HG03196 (cell line): ENCODE data around the gene PLA2G2D.

Experiments
- ATAC-seq: cut with Tn5 transposase; IDR thresholded peaks from one replicate; pipeline ENCODE4 v1.9.1; 2021; ENCODE audit not compliant: unreplicated experiment

The PLA2G2D gene

GRCh38 chr1:20090641-20091040 lies 28.7 kb downstream of the PLA2G2D start:
- no peak for ATAC-seq

GRCh38 chr1:20090119-20090518 lies 29.2 kb downstream of the PLA2G2D start:
- no peak for ATAC-seq

- no peak for ATAC-seq
Measured at GRCh38 chr1:20089328-20090077, 29.8 kb downstream of the PLA2G2D start.

DNA sequence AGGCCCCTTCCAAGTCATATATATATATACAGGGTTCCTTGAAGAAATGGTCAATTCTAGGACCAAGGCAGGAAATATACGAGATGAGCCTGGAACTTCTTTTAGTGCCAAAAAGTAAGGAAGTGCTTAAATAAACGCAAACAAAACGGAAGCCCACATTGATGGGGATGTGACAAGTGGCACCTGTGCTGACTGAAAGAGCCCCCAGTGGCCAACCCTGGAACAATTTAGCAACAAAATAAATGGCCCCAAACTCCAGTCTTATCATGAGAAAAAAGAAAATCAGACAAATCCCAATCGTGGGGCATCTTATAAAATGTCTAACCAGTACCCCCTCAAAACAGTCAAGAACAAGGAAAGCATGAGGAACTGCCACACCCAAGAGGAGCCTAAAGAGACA lies 31.7 kb downstream of the PLA2G2D start:
- ATAC-seq = no peak

- no peak for ATAC-seq
Measured at GRCh38 chr1:20086800-20087199, 32.5 kb downstream of the PLA2G2D start.

- no peak for ATAC-seq
Measured at GRCh38 chr1:20083178-20083944, 36.0 kb downstream of the PLA2G2D start.

DNA sequence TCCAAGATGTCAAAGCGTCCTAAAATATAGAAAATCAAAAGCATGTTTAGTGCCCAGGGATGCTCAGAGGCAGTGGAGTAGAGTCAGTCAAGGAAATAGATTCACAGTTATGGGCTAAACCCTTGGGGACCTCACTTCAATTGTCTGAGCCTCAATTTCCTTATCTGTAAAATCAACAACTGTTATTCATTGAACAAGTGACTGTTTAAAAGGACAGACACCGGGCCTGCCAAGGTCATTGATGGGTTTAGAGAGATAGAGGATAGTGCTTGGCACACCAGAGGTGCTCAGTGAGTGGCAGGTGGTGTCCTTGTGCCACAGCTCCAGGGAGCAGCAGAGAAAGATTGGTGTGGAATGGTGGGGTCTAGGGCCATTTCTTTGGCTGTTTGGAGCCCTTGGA lies 36.6 kb downstream of the PLA2G2D start:
- ATAC-seq = no peak

DNA sequence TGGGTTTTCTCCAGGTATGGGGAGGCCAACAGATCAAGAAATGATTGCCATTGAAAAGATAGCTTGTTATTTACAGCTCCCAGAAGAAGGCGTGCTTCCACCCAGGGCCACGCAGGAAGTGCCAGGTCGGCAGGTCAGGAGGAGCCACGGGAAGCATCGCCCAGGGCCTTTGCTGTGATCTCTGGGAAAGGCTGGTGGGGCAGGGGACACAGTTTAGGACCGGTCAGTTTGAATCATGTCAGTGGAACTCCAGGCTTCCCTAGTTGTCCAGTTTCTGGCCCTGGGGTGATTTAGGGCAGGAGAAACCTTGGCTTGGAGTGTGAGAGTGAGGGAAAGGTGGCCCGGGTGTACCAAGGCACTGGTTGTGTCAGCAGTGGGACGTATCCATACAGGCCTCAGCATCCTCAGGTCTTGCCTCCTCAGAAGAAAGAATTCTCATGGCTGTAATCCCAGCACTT lies 38.0 kb downstream of the PLA2G2D start:
- ATAC-seq = no peak

DNA sequence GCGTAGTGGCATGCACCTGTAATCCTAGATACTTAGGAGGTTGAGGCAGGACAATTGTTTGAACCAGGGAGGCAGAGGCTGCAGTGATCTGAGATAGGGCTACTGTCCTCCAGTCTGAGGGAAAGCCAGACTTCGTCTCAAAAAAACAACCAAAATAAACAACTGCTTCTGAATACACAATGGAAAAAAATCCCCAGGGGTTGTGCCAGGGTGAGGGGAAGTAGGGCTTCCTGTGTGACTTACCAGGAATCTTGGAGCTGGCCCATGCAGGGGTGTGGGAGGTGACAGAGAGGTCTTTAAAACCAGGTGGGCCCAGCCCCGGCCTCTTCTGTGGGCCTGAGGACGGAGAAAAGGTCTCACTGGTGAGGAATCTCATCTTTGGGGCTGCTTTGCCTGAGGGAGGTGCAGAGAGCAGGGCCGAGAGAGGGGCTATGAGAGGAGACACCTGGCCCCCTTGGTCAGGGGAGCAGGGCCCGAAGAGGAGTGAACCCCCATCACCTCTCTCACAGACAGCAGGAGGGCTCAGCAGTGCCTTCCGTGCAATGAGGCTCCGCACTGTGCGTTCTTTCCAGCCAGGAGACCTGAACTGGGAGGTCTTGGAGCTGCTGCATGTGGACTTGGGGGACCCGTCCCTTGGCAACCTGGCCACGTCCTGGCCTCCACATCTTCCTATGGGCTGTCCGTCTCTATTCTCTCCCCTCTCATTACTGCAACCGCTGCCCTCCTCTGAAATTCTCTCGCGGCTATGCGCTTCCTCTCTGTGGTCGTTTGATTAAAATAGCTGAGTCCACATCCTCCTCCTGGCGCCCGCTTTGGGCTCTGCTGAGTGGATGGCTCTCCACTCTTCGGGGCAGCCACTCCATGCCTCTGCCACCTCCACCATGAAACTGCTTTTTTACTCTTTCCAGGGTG lies 38.6 kb downstream of the PLA2G2D start:
- ATAC-seq = no peak

GRCh38 chr1:20079661-20080305 lies 39.6 kb downstream of the PLA2G2D start:
- no peak for ATAC-seq

DNA sequence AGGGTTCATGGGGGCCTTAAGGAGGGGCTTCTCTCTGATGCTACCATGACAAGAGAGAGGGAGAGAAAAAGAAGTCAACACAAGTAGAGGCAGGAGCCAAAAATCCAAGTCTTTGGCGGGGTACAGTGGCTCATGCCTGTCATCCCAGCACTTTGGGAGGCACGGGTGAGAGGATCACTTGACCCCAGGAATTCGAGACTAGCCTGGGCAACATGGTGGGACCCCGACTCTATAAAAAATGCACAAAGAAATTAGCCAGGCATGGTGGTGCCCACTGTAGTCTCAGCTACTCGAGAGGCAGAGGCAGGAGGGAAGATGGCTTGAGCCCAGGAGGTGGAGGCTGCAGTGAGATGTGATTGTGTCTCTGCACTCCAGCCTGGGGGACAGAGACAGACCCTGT lies 40.6 kb downstream of the PLA2G2D start:
- no peak for ATAC-seq

DNA sequence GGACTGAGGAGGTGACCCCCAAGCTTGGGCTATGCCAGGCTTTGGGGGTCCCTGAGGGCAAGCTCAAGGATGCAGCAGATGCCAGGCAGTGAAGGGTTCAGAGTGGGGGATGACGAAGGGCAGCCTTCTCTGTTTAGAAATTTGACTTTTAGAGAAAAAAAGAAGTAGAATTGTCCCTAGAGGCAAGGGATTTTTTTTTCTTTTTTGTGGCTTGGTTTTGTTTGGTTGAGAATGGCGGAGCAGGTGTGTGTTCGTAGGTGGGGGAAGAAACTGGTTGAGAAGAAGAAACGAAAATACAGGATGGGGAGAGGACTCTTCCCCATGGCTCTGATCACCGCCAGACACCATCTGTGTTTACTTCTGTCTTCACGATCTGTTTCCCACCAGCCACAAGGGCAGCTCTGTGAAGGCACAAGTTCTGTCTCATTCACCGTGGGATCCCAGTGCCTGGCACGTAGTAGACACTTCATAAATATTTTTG lies 41.1 kb downstream of the PLA2G2D start:
- no peak for ATAC-seq

- ATAC-seq = no peak
Measured at GRCh38 chr1:20076710-20077461, 42.5 kb downstream of the PLA2G2D start.

- ATAC-seq = no peak
Measured at GRCh38 chr1:20076223-20076622, 43.1 kb downstream of the PLA2G2D start.

DNA sequence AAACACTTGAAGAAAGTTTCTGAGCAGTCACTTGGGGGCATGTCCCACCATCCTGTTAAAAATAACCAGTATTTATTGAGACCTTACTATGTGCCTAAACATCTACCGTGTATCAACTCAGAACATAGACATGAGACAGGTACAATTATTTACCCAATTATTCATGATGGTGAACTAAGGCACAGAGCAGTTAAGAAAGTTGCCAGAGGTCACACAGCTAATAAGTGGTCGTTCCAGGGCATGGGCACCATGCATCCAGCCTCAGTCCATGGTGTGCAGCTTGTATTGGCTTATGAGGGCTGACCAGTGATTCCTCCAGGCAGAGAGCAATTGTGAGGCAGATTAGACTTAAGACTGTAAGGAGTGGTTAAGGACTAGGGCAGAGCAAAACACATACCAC lies 44.0 kb downstream of the PLA2G2D start:
- no peak for ATAC-seq

DNA sequence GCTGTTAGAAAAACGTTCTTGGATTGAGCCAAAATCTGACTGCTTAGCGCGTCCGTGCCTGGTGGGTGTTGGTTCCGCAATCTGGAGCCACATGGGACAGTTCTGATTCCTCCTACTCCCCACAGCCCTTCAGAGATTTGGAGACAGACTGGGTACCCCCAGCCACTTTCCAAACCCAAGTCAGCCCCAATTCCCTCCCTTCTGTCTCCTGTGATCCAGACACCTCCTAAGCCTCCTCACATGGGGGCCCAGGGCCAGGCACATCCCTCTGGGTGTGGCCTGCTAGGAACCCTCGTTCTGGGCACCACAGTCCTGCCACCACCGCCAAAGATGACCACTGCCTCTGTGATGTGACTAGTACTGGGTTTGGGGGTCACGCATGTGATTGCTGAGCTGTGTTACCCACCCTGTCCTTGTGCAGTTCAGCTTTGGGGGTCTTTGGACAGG lies 44.6 kb downstream of the PLA2G2D start:
- ATAC-seq = no peak

DNA sequence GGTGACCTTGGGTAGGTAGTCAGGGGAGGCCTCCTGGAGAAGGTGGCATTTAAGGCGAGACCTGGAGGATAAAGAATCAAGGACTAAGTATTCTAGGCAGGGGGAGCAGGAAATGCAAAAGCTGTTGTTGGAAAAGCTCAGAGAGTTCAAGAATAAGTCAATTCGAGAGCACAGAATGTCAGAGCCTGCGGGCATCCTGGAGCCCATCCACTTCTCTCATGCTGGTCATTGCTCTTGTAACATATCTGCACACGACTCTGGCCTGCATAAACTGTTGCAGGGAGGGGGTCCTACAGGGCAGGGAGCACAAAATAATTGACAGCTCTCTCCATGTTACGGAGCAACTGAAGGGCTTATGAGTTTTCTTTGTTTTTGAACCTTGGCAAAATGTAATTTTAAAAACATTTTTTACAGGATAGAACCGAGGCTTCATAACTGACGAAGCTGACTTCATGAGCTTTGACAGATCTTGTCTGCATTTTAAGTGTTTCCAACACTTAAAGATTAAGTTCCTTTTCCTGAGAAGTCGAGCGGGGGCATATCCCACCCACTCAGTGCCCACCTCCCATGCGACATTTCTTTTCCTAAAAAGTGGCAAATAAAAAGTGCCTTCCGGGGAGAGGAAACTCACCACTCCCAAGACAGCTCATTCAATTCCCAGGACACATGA lies 45.1 kb downstream of the PLA2G2D start:
- ATAC-seq = no peak

DNA sequence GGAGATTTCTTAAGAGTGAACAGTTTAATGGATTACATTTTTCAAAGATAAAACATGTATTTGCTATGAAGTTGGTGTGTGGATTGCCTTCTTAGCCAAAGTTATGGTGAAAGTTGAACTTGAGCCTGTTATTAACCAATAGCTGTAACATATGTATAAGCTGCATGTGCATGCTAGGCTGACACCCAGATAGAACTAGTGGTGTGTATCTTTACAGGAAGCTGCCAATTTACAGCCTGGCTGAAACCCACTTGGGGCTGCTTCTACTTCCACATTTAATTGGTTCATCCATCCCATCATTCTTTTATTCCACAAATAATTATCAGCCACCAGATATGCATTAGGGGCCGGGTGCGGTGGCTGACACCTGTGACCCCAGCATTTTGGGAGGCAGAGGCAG lies 46.1 kb downstream of the PLA2G2D start:
- ATAC-seq = no peak

DNA sequence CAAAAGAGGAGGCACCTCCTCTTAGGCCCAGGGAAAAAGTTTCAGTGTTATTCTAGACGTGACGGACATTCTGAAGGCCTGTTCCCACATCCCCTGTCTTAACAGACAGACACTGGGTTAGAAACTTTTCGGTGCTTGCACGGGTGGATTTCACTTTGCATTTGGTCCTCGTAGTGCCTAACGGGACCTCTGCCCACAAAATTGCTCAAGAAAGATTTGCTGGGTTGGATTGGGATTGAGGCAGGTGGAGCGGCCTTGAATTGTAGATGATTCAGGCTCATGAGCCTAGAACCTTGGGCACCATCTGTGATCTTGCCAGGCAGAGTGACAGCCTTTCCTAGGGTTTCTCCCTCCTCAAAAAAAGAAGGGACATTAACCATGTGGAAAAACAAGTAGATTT lies 46.6 kb downstream of the PLA2G2D start:
- no peak for ATAC-seq
